ENCODE data around the gene SLC47A1. TPM values are rescaled to one million over a fixed set of nuclear protein-coding genes. Genes with fewer than 3 reads are reported as not detected.

The SLC47A1 gene
- total RNA-seq, 2 experiments from 2014 or later = not detected

DNA sequence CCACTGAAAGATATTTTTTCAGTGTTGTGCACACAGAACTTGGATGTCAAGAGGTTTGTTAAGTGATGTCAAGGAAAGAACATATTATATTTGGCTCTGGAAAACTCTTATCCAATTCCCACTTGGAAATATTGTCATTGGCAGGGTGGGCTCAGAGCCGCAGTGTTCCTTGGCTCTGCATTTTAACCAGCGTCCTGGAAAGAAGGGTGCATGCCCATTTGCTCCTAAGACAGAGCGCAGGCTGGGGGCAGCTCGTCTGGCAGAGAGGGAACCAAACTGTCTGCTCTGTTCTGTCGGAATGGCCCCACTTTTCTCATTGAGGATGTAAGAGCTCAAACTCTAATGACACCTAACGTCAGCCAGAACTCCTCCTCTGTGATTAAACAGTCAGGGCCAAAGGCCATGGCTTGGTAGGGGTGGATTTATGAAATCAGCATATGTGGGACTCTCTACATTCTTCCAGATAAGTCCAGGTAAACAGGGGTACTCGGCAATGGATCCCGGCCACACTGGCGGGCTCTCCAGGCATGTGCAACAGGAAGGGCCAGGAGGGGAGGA lies 18.0 kb downstream of the SLC47A1 start:
- POLR2A ChIA-PET = no interaction called here
- Mint-ChIP-seq H3K36me3 (no peaks in the 10 kb centered on the region), H3K9me3 (no peaks in the 10 kb centered on the region), H3K27ac (no peak overlapping the region), H3K4me1 (no peaks in the 10 kb centered on the region), H3K4me3 (no peak overlapping the region), H3K27me3 (peaks cover 12% of the 10 kb centered on the region)
- DNase-seq (no peak), ATAC-seq (ENCODE audit: low read depth) (no peak)

DNA sequence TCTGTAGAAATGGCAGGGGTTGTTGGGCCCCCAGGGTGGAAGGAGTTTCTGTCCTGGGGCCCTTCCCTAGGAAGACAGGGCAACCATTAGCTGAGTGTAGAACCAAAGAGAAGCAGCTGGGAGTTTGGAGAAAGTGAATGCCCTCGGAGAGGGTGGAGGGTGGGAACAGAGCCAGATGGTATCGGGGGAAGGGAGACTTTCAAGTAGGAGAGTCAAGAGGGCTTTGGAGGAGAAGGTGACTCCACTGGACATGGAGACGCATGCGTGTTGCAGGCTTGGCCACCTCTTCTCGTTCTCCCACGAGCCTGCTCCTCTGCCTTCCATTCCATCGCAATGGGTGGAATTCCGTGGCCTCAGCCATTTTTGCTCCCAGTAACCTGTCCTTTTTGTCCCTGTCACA lies 19.4 kb downstream of the SLC47A1 start:
- no peak for DNase-seq

DNA sequence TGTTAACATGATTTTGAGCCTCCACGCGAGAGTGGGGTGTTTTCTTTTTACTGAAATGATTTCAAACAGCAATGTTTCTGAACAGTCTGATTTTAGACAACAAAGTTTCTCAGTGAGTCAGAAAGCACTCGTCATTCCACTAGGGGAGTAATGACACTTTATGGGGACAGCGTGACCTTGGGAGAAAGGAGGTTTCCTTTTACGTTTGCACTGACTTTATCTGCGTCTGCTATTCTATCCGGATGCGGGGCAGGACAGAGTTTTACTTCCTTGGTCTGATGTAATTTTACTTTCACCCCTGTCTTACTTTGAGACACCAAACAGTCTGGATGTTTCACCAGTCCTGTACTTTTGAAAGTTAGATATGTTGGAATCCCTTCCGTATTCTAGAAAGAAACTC lies 20.7 kb downstream of the SLC47A1 start:
- no peak for ATAC-seq (ENCODE audit: low read depth)
- Mint-ChIP-seq H3K4me1 (no peaks in the 10 kb centered on the region), H3K27ac (no peak overlapping the region), H3K4me3 (no peak overlapping the region), H3K27me3 (peaks cover 15% of the 10 kb centered on the region), H3K9me3 (no peaks in the 10 kb centered on the region), H3K36me3 (no peaks in the 10 kb centered on the region)
- POLR2A ChIA-PET = no interaction called here
- no peak for DNase-seq

More for the DNA sequence above, 19.4 kb downstream of the SLC47A1 start:
- Mint-ChIP-seq H3K4me1 (no peaks in the 10 kb centered on the region), H3K27me3 (peaks cover 13% of the 10 kb centered on the region), H3K27ac (no peak overlapping the region), H3K36me3 (no peaks in the 10 kb centered on the region), H3K9me3 (no peaks in the 10 kb centered on the region), H3K4me3 (no peak overlapping the region)
- POLR2A ChIA-PET = no interaction called here
- ATAC-seq (ENCODE audit: low read depth) = no peak

DNA sequence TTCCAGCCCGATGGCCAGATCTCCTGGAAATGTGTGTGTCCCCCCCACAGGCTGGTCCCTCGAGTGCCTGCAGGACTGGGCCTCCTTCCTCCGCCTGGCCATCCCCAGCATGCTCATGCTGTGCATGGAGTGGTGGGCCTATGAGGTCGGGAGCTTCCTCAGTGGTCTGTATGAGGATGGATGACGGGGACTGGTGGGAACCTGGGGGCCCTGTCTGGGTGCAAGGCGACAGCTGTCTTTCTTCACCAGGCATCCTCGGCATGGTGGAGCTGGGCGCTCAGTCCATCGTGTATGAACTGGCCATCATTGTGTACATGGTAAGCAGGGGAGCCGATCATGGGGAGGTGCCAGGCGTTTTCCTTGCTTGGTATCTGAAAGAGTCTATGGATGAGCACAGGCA lies 22.1 kb downstream of the SLC47A1 start:
- ATAC-seq (ENCODE audit: low read depth) (no peak), DNase-seq (no peak)
- Mint-ChIP-seq H3K27me3 (peaks cover 15% of the 10 kb centered on the region), H3K4me1 (peaks cover 2% of the 10 kb centered on the region), H3K4me3 (no peak overlapping the region), H3K36me3 (no peaks in the 10 kb centered on the region), H3K27ac (no peak overlapping the region), H3K9me3 (no peaks in the 10 kb centered on the region)
- POLR2A ChIA-PET = no interaction called here

DNA sequence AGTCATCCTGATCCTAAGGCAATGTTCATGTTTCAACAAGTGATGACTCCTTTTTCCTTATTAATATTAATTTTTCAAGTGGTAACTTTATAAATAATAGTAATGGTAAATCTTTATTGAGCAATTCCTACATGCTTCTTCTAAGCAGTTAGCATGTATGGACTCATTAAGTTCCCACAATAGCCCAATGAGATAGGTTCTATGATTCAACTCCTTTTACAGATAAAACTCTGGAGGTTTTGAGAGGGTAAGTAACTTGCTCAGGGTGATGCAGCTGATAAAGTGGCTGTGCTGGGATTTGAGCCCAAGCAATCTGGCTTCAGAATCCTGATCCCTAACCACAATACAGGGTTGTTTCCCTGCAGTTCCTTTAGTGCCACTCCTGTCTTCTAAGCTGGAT lies 25.3 kb downstream of the SLC47A1 start:
- Mint-ChIP-seq H3K4me1 (peaks cover 2% of the 10 kb centered on the region), H3K27ac (no peak overlapping the region), H3K27me3 (peaks cover 10% of the 10 kb centered on the region), H3K36me3 (no peaks in the 10 kb centered on the region), H3K4me3 (no peak overlapping the region), H3K9me3 (no peaks in the 10 kb centered on the region)
- POLR2A ChIA-PET = no interaction called here
- ATAC-seq (ENCODE audit: low read depth) = no peak
- no peak for DNase-seq

DNA sequence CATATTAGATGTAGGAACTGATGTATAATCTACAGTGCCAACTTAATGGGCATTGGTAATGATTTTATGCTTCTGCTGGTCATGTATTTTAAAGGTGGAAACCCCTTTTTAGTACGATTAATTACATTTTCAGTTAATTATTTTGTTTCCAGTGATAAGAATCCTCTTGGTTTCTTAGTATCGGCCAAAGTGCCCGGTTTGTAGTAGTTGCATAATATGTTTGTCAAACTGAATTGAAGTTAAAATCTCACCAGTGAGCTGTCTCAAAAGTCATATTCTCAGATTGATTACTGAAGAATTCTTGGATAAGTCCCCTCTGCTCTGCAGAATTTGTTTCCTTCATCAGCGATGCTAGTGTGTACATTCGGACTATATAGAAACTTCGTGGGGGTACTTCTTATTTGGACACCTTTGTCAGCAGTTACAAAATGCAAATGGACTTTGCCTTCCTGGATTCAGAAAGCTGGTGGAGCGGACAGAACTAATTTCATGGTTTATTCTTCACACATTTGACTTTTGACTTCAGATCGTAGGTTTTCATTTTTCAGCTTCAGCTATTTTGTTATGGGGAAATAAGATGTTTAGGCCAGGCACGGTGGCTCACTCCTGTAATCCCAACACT lies 28.2 kb downstream of the SLC47A1 start:
- Mint-ChIP-seq H3K4me3 (no peak overlapping the region), H3K4me1 (peaks cover 2% of the 10 kb centered on the region), H3K27ac (no peak overlapping the region), H3K27me3 (peaks cover 5% of the 10 kb centered on the region), H3K36me3 (no peaks in the 10 kb centered on the region), H3K9me3 (no peaks in the 10 kb centered on the region)
- DNase-seq (no peak), ATAC-seq (ENCODE audit: low read depth) (no peak)
- POLR2A ChIA-PET = no interaction called here

DNA sequence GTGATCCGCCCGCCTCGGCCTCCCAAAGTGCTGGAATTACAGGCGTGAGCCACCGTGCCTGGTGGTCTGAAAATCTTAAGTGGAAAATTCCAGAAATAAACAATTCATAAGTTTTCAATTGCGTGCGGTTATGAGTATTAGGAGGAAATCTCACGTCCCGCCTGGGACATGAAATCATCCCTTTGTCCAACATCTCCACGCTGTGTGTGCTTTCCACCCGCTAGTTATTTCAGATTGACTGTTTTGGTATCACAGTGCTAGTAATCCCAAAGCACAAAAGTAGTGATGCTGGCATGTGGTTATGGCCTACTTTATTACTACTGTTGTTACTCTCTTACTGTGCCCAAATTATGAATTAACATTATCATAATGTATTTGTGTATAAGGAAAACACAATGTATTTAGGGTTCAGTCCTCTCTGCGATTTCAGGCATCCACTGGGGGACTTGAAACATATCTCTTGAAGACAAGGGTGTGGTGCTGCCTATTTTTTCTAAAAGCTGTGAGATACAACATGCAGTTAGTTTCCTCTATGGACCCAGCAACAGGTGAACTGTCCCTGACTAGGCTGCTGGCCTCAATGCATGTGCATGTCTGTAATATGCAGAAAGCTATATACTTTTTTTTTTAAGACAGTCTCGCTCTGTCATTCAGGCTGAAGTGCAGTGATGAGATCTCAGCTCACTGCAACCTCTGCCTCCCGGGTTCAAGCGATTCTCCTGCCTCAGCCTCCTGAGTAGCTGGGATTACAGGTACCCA lies 32.3 kb downstream of the SLC47A1 start:
- POLR2A ChIA-PET = no interaction called here
- H3K36me3 Mint-ChIP-seq = no peaks in the 10 kb centered on the region
- H3K27me3 Mint-ChIP-seq = peaks cover 3% of the 10 kb centered on the region
- ATAC-seq (ENCODE audit: low read depth) (no peak), DNase-seq (no peak)
- no peak overlapping the region for H3K4me3 Mint-ChIP-seq
- H3K9me3 Mint-ChIP-seq = no peaks in the 10 kb centered on the region
- no peaks in the 10 kb centered on the region for H3K4me1 Mint-ChIP-seq
- H3K27ac Mint-ChIP-seq = no peak overlapping the region

DNA sequence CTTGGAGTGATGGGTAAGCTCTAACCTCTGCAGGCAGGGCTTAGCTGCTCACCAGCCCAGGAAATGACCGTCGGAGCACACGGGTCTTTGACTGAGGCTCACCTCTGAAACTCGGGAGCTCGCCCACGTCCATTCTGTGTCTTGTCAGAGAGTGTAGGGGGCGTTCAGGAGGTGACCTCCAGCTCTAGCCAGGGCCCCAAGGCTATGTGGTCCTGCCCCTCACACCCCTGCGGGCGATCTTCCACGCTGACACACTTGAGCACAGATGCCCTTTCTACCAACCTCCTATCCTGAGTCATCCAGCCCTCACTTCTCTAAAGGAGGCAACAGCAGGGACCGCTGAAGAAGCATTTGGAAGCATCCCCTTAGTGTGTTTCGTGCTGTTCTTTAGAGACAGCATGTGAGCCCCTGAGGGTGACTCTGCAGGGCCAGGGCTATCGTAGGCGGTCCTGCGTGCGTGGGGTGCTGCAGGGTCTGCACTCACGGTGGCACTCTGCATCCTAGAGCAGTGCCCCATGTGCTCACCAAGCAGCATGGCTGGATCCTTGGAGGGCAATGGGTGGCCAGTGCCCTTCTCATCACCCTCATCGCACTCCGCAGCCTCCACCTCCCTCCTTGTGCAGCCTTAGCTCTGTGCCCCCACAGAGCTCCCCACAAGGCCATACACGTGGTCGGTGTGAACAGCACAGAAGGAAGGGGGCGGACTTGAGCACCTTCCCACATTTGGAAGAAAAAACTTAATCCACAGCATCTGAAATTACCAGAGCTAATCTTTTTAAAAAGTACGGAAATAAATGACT lies 33.8 kb downstream of the SLC47A1 start:
- DNase-seq (no peak), ATAC-seq (ENCODE audit: low read depth) (no peak)
- Mint-ChIP-seq H3K27ac (no peak overlapping the region), H3K27me3 (peaks cover 7% of the 10 kb centered on the region), H3K4me1 (no peaks in the 10 kb centered on the region), H3K4me3 (no peak overlapping the region), H3K9me3 (no peaks in the 10 kb centered on the region), H3K36me3 (no peaks in the 10 kb centered on the region)
- POLR2A ChIA-PET = no interaction called here

DNA sequence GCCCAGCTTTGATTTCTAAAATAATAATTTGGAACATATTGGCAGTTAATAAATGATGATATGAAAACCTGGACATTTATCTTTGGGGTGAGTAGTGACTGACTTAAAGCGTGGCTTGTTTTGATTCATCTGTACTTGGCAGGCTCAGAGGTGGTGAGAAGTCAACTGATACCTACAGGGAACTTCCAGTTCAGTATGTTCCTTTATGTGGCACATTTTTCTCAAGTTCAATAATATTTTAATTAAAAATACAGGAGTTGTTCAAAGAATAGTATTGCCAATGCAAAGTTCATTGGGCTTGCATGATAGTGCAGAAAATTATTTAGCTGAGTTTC lies 34.3 kb downstream of the SLC47A1 start:
- Mint-ChIP-seq H3K36me3 (no peaks in the 10 kb centered on the region), H3K27me3 (peaks cover 11% of the 10 kb centered on the region), H3K4me1 (no peaks in the 10 kb centered on the region), H3K9me3 (no peaks in the 10 kb centered on the region), H3K4me3 (no peak overlapping the region), H3K27ac (no peak overlapping the region)
- ATAC-seq (ENCODE audit: low read depth) (no peak), DNase-seq (no peak)
- POLR2A ChIA-PET = no interaction called here

DNA sequence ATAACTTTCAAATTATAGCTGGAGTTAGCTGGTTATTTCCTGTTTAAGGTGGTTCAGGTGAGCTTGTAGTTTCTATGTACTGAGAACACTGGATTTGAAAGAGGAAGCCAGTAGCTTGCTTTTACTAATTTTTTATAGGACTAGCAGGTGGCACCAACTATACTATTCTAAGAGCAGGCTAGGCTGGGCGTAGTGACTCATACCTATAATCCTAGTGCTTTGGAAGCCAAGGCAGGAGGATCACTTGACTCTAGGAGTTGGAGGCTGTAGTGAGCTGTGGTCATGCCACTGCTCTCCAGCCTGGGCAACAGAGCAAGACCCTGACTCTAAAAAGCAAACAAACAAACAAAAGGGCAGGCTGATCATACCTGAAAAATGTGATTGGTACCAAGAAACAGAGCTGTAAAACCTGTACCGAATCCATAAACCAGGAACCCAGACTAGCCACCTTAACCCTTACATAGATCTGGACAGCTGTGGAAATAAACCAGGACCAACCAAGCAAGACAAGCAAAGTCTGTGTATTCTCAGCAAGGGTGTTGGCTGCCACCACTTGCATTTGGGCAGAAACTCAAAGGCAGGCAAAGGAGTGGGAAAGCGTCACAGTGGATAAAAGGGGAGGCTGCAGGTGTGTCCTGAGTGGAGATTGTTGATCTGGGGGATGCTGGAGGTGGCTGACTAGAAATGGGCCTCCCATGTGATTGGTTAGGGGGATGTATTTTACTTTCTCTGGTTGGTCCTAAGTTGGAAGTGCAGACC lies 36.3 kb downstream of the SLC47A1 start:
- Mint-ChIP-seq H3K4me1 (no peaks in the 10 kb centered on the region), H3K9me3 (no peaks in the 10 kb centered on the region), H3K4me3 (no peak overlapping the region), H3K27ac (no peak overlapping the region), H3K36me3 (no peaks in the 10 kb centered on the region), H3K27me3 (peaks cover 15% of the 10 kb centered on the region)
- POLR2A ChIA-PET = no interaction called here
- ATAC-seq (ENCODE audit: low read depth) (no peak), DNase-seq (no peak)

DNA sequence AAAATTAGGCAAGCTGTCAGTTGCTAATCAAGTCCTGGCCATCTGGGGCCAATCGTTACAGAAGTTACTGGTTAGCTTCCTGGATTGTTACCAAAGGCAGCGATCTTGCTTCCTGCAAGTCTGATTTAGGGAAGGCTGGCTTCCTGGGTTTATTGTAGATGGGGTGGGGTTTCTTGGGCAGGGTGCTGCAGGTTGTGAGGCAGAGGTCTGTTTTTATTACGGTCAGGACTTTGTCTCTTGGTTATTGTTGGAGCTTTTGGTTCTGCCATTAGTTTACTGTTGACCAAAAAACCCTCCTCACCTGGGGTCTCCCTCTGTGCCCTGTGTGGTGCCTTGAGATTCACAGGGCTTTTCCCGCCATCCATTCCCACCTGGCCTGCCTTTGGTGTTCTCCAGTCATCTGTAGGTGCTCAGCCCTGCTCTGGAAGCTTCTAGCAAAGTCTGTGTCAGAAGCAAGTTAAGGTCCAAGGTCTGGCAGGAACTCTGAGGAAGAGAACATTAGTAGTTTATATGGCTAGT lies 36.9 kb downstream of the SLC47A1 start:
- POLR2A ChIA-PET = no interaction called here
- Mint-ChIP-seq H3K27ac (no peak overlapping the region), H3K9me3 (no peaks in the 10 kb centered on the region), H3K4me1 (no peaks in the 10 kb centered on the region), H3K36me3 (no peaks in the 10 kb centered on the region), H3K4me3 (no peak overlapping the region), H3K27me3 (peaks cover 17% of the 10 kb centered on the region)
- DNase-seq (no peak), ATAC-seq (ENCODE audit: low read depth) (no peak)

DNA sequence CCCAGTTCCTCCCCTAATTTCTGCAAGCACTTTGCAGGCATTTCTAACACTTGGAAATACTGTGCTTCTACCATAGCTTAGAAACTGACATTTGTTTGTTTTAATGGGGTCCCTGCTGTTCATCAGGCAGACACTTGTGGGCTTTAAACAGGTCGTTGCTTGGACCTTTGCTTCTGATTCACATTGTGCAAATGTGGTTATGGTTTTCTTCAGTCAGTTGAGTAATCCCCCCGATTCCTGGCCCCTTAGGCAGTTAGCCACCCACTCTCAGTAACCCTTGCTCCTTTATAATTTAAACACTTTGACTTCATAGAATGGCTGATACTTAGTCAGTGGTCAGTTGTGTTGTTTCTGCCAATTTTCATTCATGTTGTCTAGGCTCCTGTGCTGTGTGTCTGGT lies 39.4 kb downstream of the SLC47A1 start:
- no peak overlapping the region for H3K27ac Mint-ChIP-seq
- H3K36me3 Mint-ChIP-seq = no peaks in the 10 kb centered on the region
- no peaks in the 10 kb centered on the region for H3K4me1 Mint-ChIP-seq
- H3K9me3 Mint-ChIP-seq = no peaks in the 10 kb centered on the region
- DNase-seq = no peak
- peaks cover 25% of the 10 kb centered on the region for H3K27me3 Mint-ChIP-seq
- ATAC-seq (ENCODE audit: low read depth) = no peak
- no peak overlapping the region for H3K4me3 Mint-ChIP-seq
- POLR2A ChIA-PET = no interaction called here

DNA sequence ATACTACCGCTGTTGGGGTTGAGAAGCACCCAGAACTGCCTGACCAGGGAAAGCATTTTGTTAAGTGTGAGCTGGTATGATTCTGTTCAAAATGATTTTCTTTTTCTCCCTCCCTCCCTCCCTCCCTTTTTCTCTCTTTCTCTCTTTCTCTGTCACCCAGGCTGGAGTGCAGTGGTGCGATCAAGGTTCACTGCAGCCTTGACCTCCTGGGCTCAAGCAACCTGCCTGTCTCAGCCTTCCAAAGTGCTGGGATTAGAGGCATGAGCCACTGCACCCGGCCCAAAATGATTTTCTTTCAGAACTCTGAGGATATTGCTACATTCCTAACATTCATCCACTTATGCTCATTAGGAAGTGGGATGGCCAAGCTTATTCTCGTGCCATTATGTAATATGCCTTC lies 41.3 kb downstream of the SLC47A1 start:
- Mint-ChIP-seq H3K36me3 (no peaks in the 10 kb centered on the region), H3K27me3 (peaks cover 34% of the 10 kb centered on the region), H3K4me1 (no peaks in the 10 kb centered on the region), H3K27ac (no peak overlapping the region), H3K4me3 (no peak overlapping the region), H3K9me3 (no peaks in the 10 kb centered on the region)
- POLR2A ChIA-PET = no interaction called here
- ATAC-seq (ENCODE audit: low read depth) (no peak), DNase-seq (no peak)

Data from activated naive CD8-positive, alpha-beta T cell treated with anti-CD3 and anti-CD28 coated beads, Interleukin-2, amount 10 ng/mL, durations not matched to agents 7 days and 5 days (primary cell).